IMR-90 (cell line): ENCODE data around the gene ZNF618. TPM values are rescaled to one million over a fixed set of nuclear protein-coding genes. Genes with fewer than 3 reads are reported as not detected.

Experiments
- ATAC-seq: fragments of 200-7000 bp; cut with Tn5 transposase; 2 replicates; pipeline ENCODE4 v1.9.1; 2020; ENCODE audit warnings: low read depth, mild to moderate bottlenecking, moderate library complexity
- BruUV-seq: library from RNA; stranded (reverse); fragments of 400-500 nt; replicated peaks from 2 replicates; lab custom pipeline; 2021; lab: Mats Ljungman, UMichigan
- CTCF ChIA-PET: fragments of 300-600 bp; formaldehyde crosslinking; extraction: SDS; loops from one replicate; lab custom pipeline; 2021; ENCODE audit warnings: antibody characterized with exemption; lab: Yijun Ruan, JAX
- POLR2A ChIA-PET: fragments of 300-600 bp; sonication (Branson Sonifier 250); formaldehyde crosslinking; loops from one replicate; lab custom pipeline; 2022; ENCODE audit warnings: antibody characterized with exemption; ENCODE audit not compliant: unreplicated experiment; lab: Charles Lee
- DNase-seq: peaks from one replicate; pipeline ENCODE4 v3.0.0; 2013
- H2AFZ ChIP-seq: replicated peaks from 2 replicates; pipeline ENCODE3; 2013; ENCODE audit warnings: low read length, mild to moderate bottlenecking; ENCODE audit not compliant: poor library complexity
- H2AK5ac ChIP-seq: 2 replicates; pipeline ENCODE4 v1.6.1; 2013; ENCODE audit warnings: low read depth, low read length, inconsistent platforms
- H2AK9ac ChIP-seq: replicated peaks from 2 replicates; pipeline ENCODE3; 2013; ENCODE audit warnings: mild to moderate bottlenecking, low read depth, low read length, moderate library complexity; ENCODE audit not compliant: poor library complexity
- H2BK120ac ChIP-seq: 2 replicates; pipeline ENCODE4 v1.6.1; 2013; ENCODE audit warnings: low read depth, low read length, inconsistent platforms
- H2BK15ac ChIP-seq: 3 replicates; pipeline ENCODE4 v1.6.1; 2013; ENCODE audit warnings: low read depth, low read length, inconsistent platforms
- H2BK20ac ChIP-seq: 2 replicates; pipeline ENCODE4 v1.6.1; 2013; ENCODE audit warnings: low read depth, mild to moderate bottlenecking, inconsistent platforms, low read length, moderate library complexity
- H2BK5ac ChIP-seq: 2 replicates; pipeline ENCODE4 v1.6.1; 2013; ENCODE audit warnings: mild to moderate bottlenecking, low read depth, low read length, inconsistent platforms; ENCODE audit not compliant: poor library complexity, severe bottlenecking
- H3K14ac ChIP-seq: replicated peaks from 2 replicates; pipeline ENCODE4 v1.6.1; 2013; ENCODE audit warnings: low read depth, low read length, inconsistent platforms
- H3K18ac ChIP-seq: 2 replicates; pipeline ENCODE4 v1.6.1; 2013; ENCODE audit warnings: low read depth, low read length, control low read depth
- H3K23ac ChIP-seq: 2 replicates; pipeline ENCODE4 v1.6.1; 2013; ENCODE audit warnings: low read depth, low read length, inconsistent platforms
- H3K27ac ChIP-seq: 2 replicates; pipeline ENCODE4 v1.5.1; 2013; ENCODE audit warnings: mild to moderate bottlenecking, control low read depth, low read length; ENCODE audit not compliant: insufficient read depth
- H3K27me3 ChIP-seq: 2 replicates; pipeline ENCODE4 v1.6.1; 2013; ENCODE audit warnings: low read length; ENCODE audit not compliant: control insufficient read depth, insufficient read depth
- H3K36me3 ChIP-seq: 2 replicates; pipeline ENCODE4 v1.6.1; 2013; ENCODE audit warnings: low read length, mixed read lengths; ENCODE audit not compliant: control insufficient read depth, insufficient read depth
- H3K4ac ChIP-seq: 2 replicates; pipeline ENCODE4 v1.6.1; 2013; ENCODE audit warnings: low read depth, low read length, inconsistent platforms
- H3K4me1 ChIP-seq: 2 replicates; pipeline ENCODE4 v1.6.1; 2013; ENCODE audit warnings: low read length, mixed read lengths; ENCODE audit not compliant: control insufficient read depth, insufficient read depth
- H3K4me2 ChIP-seq: 2 replicates; pipeline ENCODE4 v1.6.1; 2013; ENCODE audit warnings: low read depth, mild to moderate bottlenecking, control low read depth, low read length, moderate library complexity
- H3K4me3 ChIP-seq: 2 replicates; pipeline ENCODE4 v1.5.1; 2013; ENCODE audit warnings: low read depth, mild to moderate bottlenecking, control low read depth, low read length, moderate library complexity; ENCODE audit not compliant: insufficient read depth
- H3K56ac ChIP-seq: 2 replicates; pipeline ENCODE4 v1.6.1; 2013; ENCODE audit warnings: low read length, inconsistent platforms; ENCODE audit not compliant: insufficient read depth; ENCODE audit errors: extremely low read depth
- H3K79me1 ChIP-seq, 2 experiments: 2 replicates each; pipeline ENCODE4 v1.6.1; 2013; ENCODE audit warnings: low read length in 2 of 2, inconsistent platforms in 1 of 2, low read depth in 1 of 2
- H3K9ac ChIP-seq: 2 replicates; pipeline ENCODE4 v1.6.1; 2013; ENCODE audit warnings: low read depth, low read length, control low read depth
- H3K9me1 ChIP-seq: 2 replicates; pipeline ENCODE4 v1.6.1; 2013; ENCODE audit warnings: low read length, inconsistent platforms; ENCODE audit not compliant: insufficient read depth
- H3K9me3 ChIP-seq: 2 replicates; pipeline ENCODE4 v1.6.1; 2013; ENCODE audit warnings: low read length; ENCODE audit not compliant: control insufficient read depth, insufficient read depth
- H4K20me1 ChIP-seq: 2 replicates; pipeline ENCODE4 v1.6.1; 2013; ENCODE audit warnings: low read length, inconsistent platforms; ENCODE audit not compliant: insufficient read depth
- H4K5ac ChIP-seq: 2 replicates; pipeline ENCODE4 v1.6.1; 2013; ENCODE audit warnings: mild to moderate bottlenecking, low read depth, low read length, control low read depth
- H4K8ac ChIP-seq, 2 experiments: 2 replicates each; pipeline ENCODE4 v1.6.1; 2013; ENCODE audit warnings: low read depth in 2 of 2, low read length in 2 of 2, control low read depth in 1 of 2, inconsistent platforms in 1 of 2
- H4K91ac ChIP-seq: 2 replicates; pipeline ENCODE4 v1.6.1; 2013; ENCODE audit warnings: low read depth, low read length, inconsistent platforms; ENCODE audit not compliant: insufficient read depth
- CEBPB ChIP-seq: IDR thresholded peaks from 2 replicates; pipeline ENCODE4 v1.6.1; 2012; ENCODE audit warnings: low read depth, low read length, improper control_type of control experiment
- FOS ChIP-seq: fragments of 150-350 bp; IDR thresholded peaks from 2 replicates; pipeline ENCODE4 v1.6.1; 2016; ENCODE audit warnings: low read depth, low read length
- MAFK ChIP-seq: IDR thresholded peaks from 2 replicates; pipeline ENCODE4 v1.6.1; 2012; ENCODE audit warnings: low read depth, low read length, improper control_type of control experiment
- MAZ ChIP-seq: IDR thresholded peaks from 2 replicates; pipeline ENCODE4 v1.6.1; 2012; ENCODE audit warnings: low read depth, mild to moderate bottlenecking, low read length, improper control_type of control experiment, moderate library complexity, borderline replicate concordance
- RAD21 ChIP-seq: IDR thresholded peaks from 2 replicates; pipeline ENCODE4 v1.6.1; 2012; ENCODE audit warnings: low read length, improper control_type of control experiment
- RFX5 ChIP-seq: IDR thresholded peaks from 2 replicates; pipeline ENCODE4 v1.8.0; 2012; ENCODE audit warnings: low read depth, mild to moderate bottlenecking, low read length, moderate library complexity
- USF2 ChIP-seq: fragments of 150-350 bp; IDR thresholded peaks from 2 replicates; pipeline ENCODE4 v1.6.1; 2017; ENCODE audit warnings: mild to moderate bottlenecking, antibody characterized with exemption, low read length, low read depth
- WGBS, 2 experiments: methylation state at CpG; one replicate each; pipeline versions ENCODE4 v1.1.5 to v1.1.7; 2013; ENCODE audit warnings: missing lambda C conversion rate in 2 of 2; ENCODE audit not compliant: insufficient read length in 1 of 2; ENCODE audit errors: extremely low coverage in 2 of 2; 5-methylcytosine and 5-hydroxymethylcytosine counted together
- dilution Hi-C: fragments of 300-500 bp; cut with HindIII; formaldehyde crosslinking; loops from one replicate; pipeline ENCODE4 v1.14.3; 2018; ENCODE audit warnings: low sequenced_read_pairs; ENCODE audit not compliant: unreplicated experiment
- in situ Hi-C: fragments of 300-500 bp; cut with MboI; formaldehyde crosslinking; loops from 3 replicates; pipeline ENCODE4 v1.14.3; 2019; ENCODE audit warnings: low sequenced_read_pairs, inconsistent platforms, mixed read lengths
- intact Hi-C: fragments of 100-400 bp; cut with micrococcal nuclease; formaldehyde crosslinking; loops from 2 replicates; pipeline ENCODE4 v1.10.0; 2022
- polyA plus RNA-seq, 3 experiments: library from polyadenylated mRNA; depleted of rRNA; stranded (reverse); fragments of >200 nt; gene quantifications; 2 replicates each; pipeline ENCODE4 v1.2.3, GENCODE V29; 2012; ENCODE audit warnings: low replicate concordance in 1 of 3
- total RNA-seq: library from RNA; depleted of rRNA; stranded (reverse); fragments of >200 nt; gene quantifications from 2 replicates; pipeline ENCODE4 v1.2.3, GENCODE V29; 2012
- TF ChIP-seq, protein P1 (sequence below): conservative IDR thresholded peaks from 2 replicates; pipeline ENCODE4 v1.5.1; 2012; ENCODE audit warnings: mild to moderate bottlenecking, low read depth, low read length, improper control_type of control experiment

ZNF618 gene
- total and polyA plus RNA-seq, 2 of the 4 experiments (the other 2 are of a cell fraction): 8.2 to 9.4 TPM

DNA sequence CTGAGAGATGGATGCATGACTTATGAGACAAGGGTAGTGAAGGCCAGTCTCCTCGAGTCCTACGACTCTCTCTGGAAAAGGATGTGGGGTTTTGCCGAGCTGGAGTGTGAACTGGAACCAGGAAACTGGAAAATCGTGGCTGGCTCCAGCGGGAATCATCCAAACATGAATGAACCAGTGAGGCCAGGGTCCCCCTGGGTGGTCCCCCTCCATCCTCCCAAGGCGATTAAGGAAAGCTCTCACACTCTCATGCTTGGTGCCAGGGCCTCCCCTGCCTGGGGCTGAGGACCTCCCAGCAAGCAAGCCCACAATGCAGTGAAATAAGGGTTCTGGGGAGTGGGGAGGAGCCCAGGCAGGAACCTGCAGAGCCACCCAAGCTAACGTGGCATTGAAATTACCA is 211.6 kb downstream of the ZNF618 start:
- no peak overlapping the region for H4K8ac ChIP-seq
- 0 out of 2 replicates have a peak, but pooled peaks cover 2% of the 10 kb centered on the region for H3K9me3 ChIP-seq
- DNase-seq: no peak
- no peak overlapping the region for H2BK120ac ChIP-seq
- peaks cover 60% of the 10 kb centered on the region for H3K27me3 ChIP-seq
- ATAC-seq: no peak
- H2AK5ac ChIP-seq: no peak overlapping the region
- no peak overlapping the region for H3K4me3 ChIP-seq
- H3K4me1 ChIP-seq: no peaks in the 10 kb centered on the region
- H4K5ac ChIP-seq: no peak overlapping the region
- no peak overlapping the region for H3K4ac ChIP-seq
- H2BK15ac ChIP-seq: no peak overlapping the region
- H3K36me3 ChIP-seq: no peaks in the 10 kb centered on the region
- POLR2A ChIA-PET: no interaction called here
- BruUV-seq: no TSS peak
- no peaks in the 10 kb centered on the region for H3K9me1 ChIP-seq
- no peak overlapping the region for H3K56ac ChIP-seq
- H4K20me1 ChIP-seq: no peaks in the 10 kb centered on the region; the same call in 1 of the 2 replicates
- TF ChIP-seq RAD21: no peak
- TF ChIP-seq, protein P1, sequence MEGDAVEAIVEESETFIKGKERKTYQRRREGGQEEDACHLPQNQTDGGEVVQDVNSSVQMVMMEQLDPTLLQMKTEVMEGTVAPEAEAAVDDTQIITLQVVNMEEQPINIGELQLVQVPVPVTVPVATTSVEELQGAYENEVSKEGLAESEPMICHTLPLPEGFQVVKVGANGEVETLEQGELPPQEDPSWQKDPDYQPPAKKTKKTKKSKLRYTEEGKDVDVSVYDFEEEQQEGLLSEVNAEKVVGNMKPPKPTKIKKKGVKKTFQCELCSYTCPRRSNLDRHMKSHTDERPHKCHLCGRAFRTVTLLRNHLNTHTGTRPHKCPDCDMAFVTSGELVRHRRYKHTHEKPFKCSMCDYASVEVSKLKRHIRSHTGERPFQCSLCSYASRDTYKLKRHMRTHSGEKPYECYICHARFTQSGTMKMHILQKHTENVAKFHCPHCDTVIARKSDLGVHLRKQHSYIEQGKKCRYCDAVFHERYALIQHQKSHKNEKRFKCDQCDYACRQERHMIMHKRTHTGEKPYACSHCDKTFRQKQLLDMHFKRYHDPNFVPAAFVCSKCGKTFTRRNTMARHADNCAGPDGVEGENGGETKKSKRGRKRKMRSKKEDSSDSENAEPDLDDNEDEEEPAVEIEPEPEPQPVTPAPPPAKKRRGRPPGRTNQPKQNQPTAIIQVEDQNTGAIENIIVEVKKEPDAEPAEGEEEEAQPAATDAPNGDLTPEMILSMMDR: no peak
- no peak for TF ChIP-seq MAZ
- no peak for TF ChIP-seq MAFK
- no peak for TF ChIP-seq USF2
- TF ChIP-seq FOS: no peak
- TF ChIP-seq RFX5: no peak
- TF ChIP-seq CEBPB: no peak
- H2AK9ac ChIP-seq: no peak overlapping the region
- H3K4me2 ChIP-seq: no peak overlapping the region
- no peak overlapping the region for H2BK5ac ChIP-seq
- WGBS, 2 experiments: 57% methylated on average over 2 of the region's 7 CpGs; no CpG with 5 or more reads in 1 of the 2 experiments
- no peak overlapping the region for H3K23ac ChIP-seq
- in situ Hi-C loops (no loop called here), intact Hi-C loops (no loop called here), dilution Hi-C loops (no loop called here)
- no peak overlapping the region for H2BK20ac ChIP-seq
- no peaks in the 10 kb centered on the region for H3K79me1 ChIP-seq
- no peak overlapping the region for H3K18ac ChIP-seq
- H3K14ac ChIP-seq: no peak overlapping the region
- CTCF ChIA-PET: no interaction called here
- no peak overlapping the region for H3K27ac ChIP-seq
- H3K9ac ChIP-seq: no peak overlapping the region
- H2AFZ ChIP-seq: no peak overlapping the region
- no peak overlapping the region for H4K91ac ChIP-seq
